Heart left ventricle (tissue), 13 donors: ENCODE data around the gene TNS3.

Experiments used
- POLR2A ChIP-seq, 2 donors: fragments of 450-650 bp; IDR thresholded peaks; one replicate each; pipeline ENCODE4 v1.6.1; 2017; ENCODE audit warnings: antibody characterized with exemption in 2 of 2, mild to moderate bottlenecking in 2 of 2, moderate library complexity in 2 of 2
- TF ChIP-seq, protein P1 (sequence below), 12 donors: fragments of 200-600 bp; sonication (generic) in 4 of 12; IDR thresholded peaks; one replicate each; pipeline versions ENCODE4 v1.5.0 to v1.8.0; 2018 to 2022; ENCODE audit warnings: antibody characterized with exemption in 12 of 12, mild to moderate bottlenecking in 5 of 12
- donor health status: ischemic (EF 13 %, LVEDD 7.1; RV severe dilation, severe dysfunction).
- donor health status: DM: no; HTN: yes; CAD: no.
- donor health status: DM: no; HTN: no; CAD: no.
- donor health status: ischemic (EF 25% LVEDD 6.9; RV normal size, moderate dysfunction).
- donor health status: ischemic (EF 25% LVEDD 5.7; RV mildly dilated, moderate dysfunction).
- donor health status: ischemic (EF 35%, LVEDD 5.7; RV mildly dilated, moderate dysfunction).
- donor health status: nonischemic (EF 11% LVEDD 7.7; RV severe dilation, severe dysfunction).
- donor health status: DM: yes; HTN: yes; CAD: no.
- donor health status: PGD.
- donor health status: ischemic (EF 29% LVEDD 5.4; RV normal size, mild dysfunction).
- donor health status: nonischemic (EF 23%, LVEDD 6.1; RV moderate dilation, normal function).

DNA sequence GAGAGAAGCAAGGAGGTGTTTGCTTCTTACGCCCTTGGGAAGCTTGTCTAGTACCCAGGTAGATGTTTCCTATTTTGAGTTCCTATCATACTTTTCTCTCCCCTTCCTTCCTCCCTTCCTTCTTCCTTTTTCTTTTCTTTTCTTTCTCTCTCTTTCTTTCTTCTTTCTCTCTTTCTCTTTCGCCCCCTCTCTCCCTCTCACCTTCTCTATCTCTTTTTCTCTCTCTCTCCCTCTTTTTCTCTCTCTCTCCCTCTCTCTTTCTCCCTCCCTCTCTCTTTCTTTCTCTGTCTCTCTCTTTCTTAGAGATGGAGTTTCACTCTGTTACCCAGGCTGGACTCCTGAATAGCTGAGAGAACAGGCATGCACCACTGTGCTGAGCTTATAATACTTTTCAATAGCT, 322.2 kb downstream of the TNS3 start:
- TF ChIP-seq, protein P1, sequence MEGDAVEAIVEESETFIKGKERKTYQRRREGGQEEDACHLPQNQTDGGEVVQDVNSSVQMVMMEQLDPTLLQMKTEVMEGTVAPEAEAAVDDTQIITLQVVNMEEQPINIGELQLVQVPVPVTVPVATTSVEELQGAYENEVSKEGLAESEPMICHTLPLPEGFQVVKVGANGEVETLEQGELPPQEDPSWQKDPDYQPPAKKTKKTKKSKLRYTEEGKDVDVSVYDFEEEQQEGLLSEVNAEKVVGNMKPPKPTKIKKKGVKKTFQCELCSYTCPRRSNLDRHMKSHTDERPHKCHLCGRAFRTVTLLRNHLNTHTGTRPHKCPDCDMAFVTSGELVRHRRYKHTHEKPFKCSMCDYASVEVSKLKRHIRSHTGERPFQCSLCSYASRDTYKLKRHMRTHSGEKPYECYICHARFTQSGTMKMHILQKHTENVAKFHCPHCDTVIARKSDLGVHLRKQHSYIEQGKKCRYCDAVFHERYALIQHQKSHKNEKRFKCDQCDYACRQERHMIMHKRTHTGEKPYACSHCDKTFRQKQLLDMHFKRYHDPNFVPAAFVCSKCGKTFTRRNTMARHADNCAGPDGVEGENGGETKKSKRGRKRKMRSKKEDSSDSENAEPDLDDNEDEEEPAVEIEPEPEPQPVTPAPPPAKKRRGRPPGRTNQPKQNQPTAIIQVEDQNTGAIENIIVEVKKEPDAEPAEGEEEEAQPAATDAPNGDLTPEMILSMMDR (IDR thresholded peaks at IDR 0.05), result no peak
- no peak for TF ChIP-seq POLR2A (IDR thresholded peaks at IDR 0.05)
